ENCODE measurements around the gene DPP6.

Gene DPP6

DNA sequence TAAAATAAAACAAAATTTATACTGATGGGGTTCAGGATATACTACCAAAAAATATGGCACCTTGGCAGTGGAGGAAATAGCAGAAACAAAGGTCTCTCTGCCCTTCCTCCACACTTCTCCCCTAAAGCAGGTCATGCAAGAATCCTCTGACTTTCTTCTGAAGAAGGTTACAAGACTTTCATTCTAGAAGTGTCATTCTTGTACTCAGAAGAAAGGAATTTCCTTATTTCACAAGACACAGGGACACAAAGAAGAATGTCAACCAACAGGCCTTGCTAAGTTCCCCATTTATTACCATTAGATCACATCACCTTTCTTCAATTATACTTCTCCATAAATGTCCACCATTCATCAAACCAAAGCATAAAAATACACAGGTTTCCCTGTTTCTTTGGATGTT, 480.6 kb downstream of the DPP6 start:
- no peak for DNase-seq (ENCODE audit: low spot score)

DNA sequence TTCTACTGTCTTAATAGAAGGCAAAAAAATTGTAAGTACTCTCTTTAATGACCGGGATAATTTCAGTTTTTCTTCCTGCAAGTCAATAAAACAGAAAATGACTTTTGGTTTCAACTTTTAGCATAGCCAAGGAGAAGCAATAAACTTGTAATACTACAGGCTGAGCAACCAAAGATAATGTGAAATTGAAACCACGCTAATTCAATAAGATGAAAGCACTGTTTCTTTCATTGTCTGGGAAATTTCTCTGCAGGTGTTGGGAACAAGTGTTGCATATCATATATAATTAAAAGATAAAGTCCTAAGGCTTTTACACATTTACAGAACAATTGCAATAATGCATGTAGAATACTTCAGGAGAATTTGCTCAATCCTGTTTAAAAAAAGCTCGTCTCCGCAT, 488.4 kb downstream of the DPP6 start:
- no peak for DNase-seq (ENCODE audit: low spot score)

DNA sequence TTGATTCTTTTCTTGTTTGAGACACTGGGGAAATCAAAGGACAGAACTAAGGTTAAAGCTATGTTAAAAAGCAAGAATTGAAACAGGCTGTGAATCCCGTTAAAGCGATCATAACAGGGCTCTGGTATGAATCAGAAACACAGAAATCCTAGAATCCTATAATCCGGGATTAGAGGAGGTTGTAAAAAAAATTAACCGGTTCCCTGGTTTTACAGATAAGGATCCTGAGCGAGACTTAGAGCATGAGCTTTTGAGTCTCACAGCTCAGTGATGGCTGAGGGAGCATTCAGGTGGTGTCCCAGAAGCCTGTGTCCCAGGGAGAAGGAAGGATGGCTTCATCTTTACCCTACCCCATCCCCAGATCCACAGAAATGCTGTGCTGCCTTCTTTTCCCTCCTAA, 489.4 kb downstream of the DPP6 start:
- no peak for DNase-seq (ENCODE audit: low spot score)

DNA sequence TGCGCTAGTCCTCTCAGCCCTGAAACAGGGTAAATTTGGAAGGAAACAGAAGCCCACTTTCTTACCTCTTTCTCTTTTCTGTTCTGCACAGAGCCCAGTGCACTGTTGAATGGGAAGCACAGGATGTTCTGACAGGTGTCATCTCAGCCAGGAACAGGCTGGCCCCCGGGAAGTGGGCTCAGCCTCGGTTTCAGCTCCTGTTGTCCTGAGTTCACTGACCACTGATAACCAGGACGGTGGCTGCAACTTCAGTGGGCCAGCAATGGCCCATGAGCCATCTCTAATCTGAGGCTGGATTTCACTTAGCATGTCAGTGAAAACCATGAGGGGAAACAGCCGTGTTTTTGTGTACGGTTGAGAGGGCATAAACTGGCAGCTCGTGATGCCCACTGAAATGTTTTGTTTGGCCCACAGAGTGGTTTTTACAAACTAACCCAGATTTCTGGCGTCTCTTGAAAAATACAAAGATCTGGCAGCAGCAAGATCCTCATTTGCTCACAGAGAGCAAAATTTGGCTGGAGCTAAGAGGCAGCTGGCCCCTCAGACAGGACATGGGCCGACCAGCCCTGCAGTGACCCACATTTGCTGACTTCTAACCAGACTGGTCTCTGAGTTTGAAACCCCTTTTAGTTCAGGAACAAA, 494.9 kb downstream of the DPP6 start:
- peak; percentile 27 for DNase-seq (ENCODE audit: low spot score)

GRCh38 chr7:154553711-154554265, 501.6 kb downstream of the DPP6 start:
- no peak for DNase-seq (ENCODE audit: low spot score)

DNA sequence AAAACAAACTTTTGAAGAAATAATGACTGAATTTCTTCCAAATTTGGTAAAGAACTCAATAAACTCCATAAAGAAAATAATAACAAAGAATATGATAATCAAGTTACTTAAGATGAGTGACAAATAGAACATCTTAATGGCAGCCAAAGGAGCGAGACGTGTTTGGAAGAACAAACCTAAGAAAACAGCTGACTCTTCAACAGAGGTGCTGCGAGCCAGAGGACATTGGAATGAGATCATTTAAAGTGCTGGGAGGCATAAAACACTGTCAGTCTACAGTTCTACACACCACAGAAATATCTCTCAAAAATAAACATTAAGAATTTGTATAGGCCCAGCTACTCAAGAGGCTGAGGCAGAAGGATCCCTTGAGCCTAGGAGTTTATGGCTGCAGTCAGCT, 507.3 kb downstream of the DPP6 start:
- DNase-seq (ENCODE audit: low spot score), result no peak

DNA sequence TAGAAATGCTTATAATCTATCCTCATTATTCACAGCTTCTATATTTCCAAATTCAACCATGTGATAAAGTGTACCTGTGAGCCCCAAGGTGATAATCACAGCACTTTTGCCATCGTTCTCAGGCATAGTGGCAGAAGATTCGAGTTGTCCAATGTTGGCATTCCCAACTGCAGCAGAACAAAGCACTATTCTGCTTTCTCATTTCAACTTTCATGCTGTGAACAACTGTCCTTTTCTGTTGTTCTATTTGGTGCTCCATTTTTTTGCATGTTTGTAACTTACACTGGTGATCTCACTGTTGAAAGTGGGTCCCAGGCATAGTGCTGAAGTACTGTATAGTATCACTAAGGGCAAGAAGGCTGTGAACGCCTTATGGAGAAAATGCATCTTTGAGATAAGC, 512.5 kb downstream of the DPP6 start:
- no peak for DNase-seq (ENCODE audit: low spot score)

GRCh38 chr7:154566877-154567276, 514.7 kb downstream of the DPP6 start:
- DNase-seq (ENCODE audit: low spot score), result no peak

DNA sequence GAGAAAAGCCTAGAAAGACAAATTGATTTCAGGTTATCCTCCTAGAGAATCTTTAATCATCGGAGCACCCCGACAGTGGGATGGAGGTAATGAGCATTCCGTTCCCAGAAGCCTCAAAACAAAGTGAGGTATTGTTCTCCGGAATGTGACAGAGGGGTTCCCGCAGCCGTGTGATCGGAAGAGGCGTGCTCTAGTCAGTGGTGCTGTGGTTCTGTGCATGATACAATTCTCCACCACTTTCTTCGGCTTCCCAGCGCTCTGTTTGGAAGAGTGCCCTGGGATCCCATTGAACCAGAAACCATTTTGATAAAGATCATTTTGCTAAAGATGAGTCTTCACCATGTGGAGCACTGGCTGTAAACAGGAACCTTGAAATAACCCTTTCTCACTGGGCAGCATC, 516.1 kb downstream of the DPP6 start:
- peak; percentile 47 for DNase-seq (ENCODE audit: low spot score)

- DNase-seq (ENCODE audit: low spot score), result no peak
Observed at GRCh38 chr7:154569916-154570315, 517.7 kb downstream of the DPP6 start.

DNA sequence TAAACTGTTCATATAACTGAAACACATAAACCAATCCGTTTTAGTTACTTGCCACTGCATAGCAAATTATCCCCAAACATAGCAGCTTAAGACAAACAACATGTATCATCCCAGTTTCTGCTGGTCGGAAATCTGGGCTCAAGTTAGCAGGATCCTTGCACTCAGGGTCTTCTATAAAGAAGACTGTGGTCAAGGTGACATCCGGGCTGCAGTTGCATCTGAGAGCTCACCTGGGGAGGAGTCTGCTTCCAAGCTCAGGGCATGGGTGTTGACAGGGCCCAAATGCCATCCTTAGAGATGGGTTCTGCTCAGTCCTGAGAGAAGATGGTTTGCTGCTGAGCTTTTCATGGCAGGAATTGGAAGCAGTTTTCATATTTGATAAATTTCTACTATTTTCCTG, 519.6 kb downstream of the DPP6 start:
- DNase-seq (ENCODE audit: low spot score), result no peak

GRCh38 chr7:154574235-154574634, 522.0 kb downstream of the DPP6 start:
- DNase-seq (ENCODE audit: low spot score), result no peak

DNA sequence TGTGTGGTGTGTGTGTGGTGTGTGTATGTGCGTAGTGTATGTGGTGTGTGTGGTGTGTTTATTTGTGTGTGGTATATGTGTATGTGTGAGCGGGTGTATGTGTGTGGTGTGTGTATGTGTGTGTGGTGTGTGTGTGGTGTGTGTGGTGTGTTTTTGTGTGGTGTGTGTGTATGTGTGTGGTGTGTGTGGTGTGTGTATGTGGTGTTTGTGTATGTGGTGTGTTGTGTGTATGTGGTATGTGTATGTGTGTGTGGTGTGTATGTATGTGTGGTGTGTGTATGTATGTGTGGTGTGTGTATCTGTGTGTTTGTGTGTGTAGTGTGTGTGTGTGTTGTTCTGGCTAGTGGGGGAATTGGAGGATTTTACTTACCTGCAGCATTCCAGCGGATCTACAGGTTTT, 523.3 kb downstream of the DPP6 start:
- DNase-seq (ENCODE audit: low spot score), result no peak

DNA sequence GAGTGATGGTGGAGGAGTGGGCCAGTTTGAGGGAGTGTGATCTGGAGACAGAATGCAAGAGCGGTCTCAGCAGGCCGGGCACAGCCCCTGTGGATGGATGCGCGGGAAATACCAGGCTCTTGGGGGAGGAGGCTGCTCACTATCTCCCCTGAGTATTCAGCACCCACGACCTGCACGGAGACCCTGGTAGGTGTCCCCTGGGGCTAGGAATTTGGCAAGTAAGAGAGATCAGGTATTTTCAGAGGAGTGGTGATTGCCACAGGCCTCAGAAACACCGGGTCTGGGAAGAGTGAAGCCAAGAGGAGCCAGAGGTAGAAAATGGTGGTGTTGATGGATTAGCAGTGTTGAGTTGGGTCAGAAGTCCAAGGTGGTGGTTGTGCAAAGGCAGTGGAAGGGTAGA, 524.4 kb downstream of the DPP6 start:
- no peak for DNase-seq (ENCODE audit: low spot score)

DNA sequence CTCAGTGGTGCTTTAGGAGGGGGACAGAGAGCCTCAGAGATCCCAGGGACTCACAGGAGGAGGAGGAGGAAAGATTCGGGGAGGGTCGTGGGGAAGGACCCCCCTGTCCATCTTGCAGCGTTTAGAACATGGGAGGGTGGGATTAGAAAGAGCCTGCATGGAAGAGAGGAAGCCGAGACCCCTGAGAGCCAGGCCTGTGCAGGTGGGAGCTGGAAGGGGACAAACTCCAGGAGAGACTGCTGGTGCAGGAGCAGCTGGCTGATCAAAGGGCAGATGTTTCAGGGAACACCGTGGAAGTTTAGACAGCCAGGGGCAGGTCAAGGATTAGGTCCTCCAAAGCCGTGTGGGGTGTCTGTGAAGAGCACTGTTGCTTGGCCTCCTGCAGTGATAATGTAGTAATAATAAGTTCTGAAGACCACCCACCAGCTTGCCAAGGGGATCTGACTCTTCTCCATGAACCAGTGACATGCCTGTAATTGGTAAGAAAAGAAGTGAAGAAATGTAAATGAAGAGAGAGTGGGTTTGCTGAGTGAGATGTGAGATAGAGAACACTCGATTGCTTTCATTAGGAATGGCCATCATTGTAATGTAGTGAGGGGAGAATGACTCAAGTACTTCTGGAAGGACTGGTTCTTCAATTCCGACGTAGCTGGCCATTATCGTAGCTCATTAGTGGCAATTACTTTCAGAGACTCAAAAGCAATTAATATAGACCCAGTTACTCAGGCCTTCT, 525.1 kb downstream of the DPP6 start:
- DNase-seq (ENCODE audit: low spot score), result no peak

GRCh38 chr7:154578336-154578735, 526.1 kb downstream of the DPP6 start:
- DNase-seq (ENCODE audit: low spot score), result no peak

DNA sequence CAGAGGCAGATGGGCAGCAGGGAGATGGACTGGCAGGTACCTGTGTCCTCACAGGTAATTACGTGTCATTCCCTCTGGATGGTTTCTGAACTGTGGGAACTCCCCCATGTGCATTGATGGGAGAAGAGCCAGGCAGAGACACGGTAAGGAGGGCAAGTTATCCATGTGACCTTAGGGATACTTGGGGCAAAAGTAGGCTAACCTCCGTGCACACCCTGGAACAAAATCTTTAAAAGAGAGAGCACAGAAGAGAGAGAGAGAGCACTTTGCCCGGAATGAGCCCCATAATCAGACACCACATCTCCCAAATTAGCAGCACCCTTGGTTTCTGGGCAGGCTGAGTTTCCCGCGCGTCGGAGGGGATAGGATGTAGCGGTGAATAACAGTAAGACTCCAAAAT, 527.5 kb downstream of the DPP6 start:
- DNase-seq (ENCODE audit: low spot score), result no peak

DNA sequence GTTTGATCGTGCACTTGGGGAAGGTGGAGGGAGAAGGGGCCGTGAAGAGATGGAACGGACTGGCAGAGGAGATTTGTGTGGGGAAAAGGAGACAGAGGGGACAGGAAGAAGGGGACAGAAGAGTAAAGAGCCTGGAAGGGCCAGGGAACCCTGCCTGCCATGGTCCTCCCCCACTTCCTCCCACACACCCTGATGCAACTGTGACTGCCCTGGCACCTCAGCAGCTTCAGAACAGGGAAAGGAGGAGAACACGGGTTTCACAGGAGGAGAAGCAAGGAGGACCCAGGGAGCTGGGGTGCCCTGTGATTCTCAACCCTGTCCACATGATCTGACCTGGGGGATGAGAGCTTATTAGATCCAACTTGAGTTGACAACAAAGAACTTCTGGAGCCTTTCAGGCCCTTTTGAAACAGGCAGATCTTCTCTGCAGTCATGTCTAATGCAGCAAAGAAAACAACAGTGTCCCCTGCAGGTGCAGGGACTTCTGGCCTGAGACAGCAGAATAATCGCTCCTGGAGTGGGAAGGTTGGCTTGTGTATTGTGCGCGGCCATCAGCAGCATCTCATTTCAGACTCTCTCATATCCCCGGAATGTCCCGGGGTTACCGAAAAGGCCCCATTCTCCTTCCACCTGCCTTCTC, 529.2 kb downstream of the DPP6 start:
- DNase-seq (ENCODE audit: low spot score), result no peak

GRCh38 chr7:154583454-154583853, 531.3 kb downstream of the DPP6 start:
- DNase-seq (ENCODE audit: low spot score), result no peak

DNA sequence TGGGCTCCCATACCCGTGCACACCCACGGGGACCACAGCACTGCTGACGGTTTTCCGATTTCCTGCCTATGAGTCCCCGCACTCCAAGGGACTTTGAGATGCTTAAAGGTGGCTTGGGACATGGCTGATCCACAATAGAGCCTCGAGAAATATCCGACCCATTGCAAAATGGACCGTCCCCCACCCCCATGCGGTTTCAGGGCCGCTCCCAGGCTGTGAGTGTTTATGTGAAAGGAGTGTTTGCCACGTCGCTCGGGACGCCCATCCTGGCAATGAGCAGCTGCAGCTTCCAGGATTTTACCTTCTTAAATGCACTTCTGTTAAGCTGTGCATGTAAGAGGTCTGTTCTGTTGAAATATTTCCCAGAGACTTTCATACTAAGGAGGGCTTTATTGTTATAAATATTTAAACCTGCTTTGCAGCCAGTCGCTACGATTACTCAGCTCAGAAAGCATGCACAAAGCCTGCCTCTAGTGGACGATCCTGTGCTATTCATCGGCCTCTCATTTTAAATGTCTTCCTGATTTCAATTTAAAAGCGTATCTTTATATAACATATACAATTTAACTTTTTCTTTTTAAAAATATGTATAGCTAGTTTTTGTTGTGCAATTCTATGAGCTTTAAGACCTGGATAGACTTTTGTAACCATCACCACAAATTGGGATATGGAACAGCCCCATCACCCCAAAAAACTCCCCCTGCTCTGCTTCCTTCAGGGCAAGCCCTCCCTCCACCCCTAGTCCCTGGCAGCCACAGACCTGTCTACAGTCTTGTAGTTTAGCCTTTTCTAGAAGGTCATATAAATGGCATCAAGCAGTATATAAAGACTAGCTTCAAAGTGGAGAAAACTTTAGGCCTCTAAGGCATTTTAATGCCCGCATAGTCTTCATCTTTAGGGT, 532.4 kb downstream of the DPP6 start:
- no peak for DNase-seq (ENCODE audit: low spot score)

- no peak for DNase-seq (ENCODE audit: low spot score)
Observed at GRCh38 chr7:154587792-154588191, 535.6 kb downstream of the DPP6 start.

DNA sequence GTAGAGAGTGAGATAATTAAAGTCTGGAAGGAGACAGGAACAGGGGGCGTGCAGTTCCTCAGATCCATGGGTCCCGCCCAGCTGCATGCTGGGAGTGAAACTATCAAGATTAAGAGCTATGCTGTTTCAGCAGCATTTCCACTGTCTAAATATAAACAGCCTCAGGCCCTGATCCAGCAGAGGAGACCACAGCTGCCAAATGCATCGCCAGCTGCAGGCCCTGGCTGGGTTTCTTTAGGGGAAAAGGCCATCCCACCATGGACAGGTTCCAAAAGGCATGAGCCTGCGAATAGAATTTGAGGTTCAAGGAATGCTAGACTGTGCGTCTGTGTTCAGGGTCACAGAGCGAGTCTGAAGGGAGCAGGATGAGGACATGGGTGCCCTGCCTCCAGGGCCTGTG, 539.3 kb downstream of the DPP6 start:
- DNase-seq (ENCODE audit: low spot score), result peak; percentile 84
